ENCODE measurements around the gene DHCR7. TPM values are rescaled to one million over a fixed set of nuclear protein-coding genes. Genes with fewer than 3 reads are reported as not detected.

Gene DHCR7
- total RNA-seq, 2 donors from 2014 or later: 14.9 to 15.5 TPM

GRCh38 chr11:71482216-71482615, 34.0 kb upstream of the DHCR7 start:
- no peak for DNase-seq (ENCODE audit: low spot score)
- intact Hi-C loops (cut with DNase I): no loop called here

- intact Hi-C loops (cut with DNase I): no loop called here
- DNase-seq (ENCODE audit: low spot score): no peak
These were observed 33.1 kb upstream of the DHCR7 start for GRCh38 chr11:71481101-71481960.

DNA sequence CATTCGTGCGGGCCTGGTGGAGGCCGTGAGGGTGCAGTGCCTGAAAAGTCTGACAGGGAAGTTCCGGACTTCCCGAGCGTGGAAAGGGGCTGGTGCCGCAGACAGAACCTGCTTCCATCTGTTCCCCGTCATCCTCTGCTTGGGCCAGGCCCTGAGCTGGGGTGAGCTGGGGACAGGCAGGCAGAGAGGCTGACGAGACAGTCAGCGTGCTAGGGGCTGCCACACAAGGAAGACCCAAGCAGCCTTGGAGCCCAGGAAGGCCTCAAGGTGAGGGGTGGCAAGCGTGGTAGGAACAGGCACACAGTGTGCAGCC, 30.3 kb upstream of the DHCR7 start:
- DNase-seq (ENCODE audit: low spot score): no peak
- intact Hi-C loops (cut with DNase I): no loop called here

GRCh38 chr11:71477641-71478527, 29.7 kb upstream of the DHCR7 start:
- intact Hi-C loops (cut with DNase I): no loop called here
- no peak for DNase-seq (ENCODE audit: low spot score)

DNA sequence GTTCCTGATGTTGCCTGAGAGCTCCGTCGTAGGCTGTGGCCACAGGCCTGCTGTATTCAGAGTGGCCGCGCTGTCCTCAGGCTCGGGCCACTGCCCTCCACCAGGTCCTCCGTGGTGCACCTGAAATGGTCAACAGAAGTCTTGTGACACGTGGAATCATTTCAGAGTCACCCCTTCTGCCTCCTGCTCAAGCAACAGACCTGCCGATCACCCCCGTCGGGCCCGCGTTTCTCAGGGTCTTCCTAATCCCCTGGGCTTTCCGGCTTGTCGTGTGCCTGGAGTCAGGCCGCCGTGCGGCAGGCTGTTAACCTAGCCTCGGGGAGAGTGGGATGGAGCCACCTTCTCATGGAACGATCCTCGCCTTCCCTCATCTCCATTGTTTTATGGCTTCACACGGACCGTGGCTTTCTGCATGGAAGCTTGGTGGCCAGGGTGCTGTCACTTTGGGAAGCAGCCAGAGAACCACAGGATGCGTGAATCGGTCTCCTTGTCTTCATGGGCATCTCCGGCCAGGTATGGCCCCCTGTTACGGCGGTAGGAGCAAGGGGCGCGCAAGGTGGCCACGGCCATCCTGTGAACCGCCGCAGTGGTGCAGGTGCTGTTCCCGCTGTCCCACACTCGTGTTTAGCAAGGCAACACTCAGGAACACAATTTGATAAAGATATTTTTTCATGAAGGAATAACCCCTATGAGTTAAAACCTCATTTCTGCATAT, 28.9 kb upstream of the DHCR7 start:
- no peak for DNase-seq (ENCODE audit: low spot score)
- intact Hi-C loops (cut with DNase I): no loop called here

GRCh38 chr11:71476031-71476430, 27.8 kb upstream of the DHCR7 start:
- no peak for DNase-seq (ENCODE audit: low spot score)
- intact Hi-C loops (cut with DNase I): no loop called here

GRCh38 chr11:71474771-71475483, 26.7 kb upstream of the DHCR7 start:
- intact Hi-C loops (cut with DNase I): no loop called here
- DNase-seq (ENCODE audit: low spot score): peak; percentile 64

DNA sequence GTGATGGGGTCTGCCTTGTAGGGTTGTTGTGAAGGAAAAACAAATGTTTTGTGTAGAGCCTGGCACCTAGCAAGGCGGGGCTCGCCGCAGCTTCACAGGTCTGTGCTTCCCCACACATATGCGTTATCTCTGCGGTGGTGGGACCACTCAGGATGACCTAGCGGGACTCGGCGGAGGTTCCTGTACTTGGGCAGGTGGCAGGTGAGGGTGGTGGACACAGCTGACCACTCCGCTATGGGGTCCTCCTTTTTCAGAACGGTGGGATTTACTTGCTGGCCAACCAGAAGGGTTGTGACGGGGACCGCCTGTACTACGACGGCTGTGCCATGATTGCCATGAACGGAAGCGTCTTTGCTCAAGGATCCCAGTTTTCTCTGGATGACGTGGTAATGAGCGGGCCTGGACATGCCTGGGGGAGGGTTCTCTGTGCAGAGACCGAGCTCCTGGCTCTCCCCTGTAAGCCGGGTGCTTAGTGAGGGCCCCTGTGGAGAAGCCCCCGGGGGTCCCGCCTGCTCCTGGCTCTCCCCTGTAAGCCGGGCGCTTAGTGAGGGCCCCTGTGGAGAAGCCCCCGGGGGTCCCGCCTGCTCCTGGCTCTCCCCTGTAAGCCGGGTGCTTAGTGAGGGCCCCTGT, 26.1 kb upstream of the DHCR7 start:
- intact Hi-C loops (cut with DNase I): no loop called here
- peak; percentile 51 for DNase-seq (ENCODE audit: low spot score)

DNA sequence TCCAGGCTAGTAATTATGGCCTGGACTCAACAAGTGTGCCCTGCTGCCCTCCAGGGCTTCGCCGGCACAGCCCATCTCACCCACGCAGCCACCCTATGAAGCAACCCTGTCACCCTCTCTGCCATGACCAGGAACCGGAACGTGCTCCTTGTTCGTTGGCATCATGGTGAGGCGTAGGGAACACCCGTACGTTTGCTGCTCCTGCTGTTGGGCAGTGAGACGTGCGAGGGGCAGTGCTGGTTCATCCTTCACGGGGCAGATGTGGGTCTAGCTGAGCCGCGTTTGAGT, 25.5 kb upstream of the DHCR7 start:
- DNase-seq (ENCODE audit: low spot score): no peak
- intact Hi-C loops (cut with DNase I): no loop called here

GRCh38 chr11:71472941-71473792, 25.0 kb upstream of the DHCR7 start:
- peak; percentile 72 for DNase-seq (ENCODE audit: low spot score)
- intact Hi-C loops (cut with DNase I): no loop called here

- peak; percentile 42 for DNase-seq (ENCODE audit: low spot score)
- intact Hi-C loops (cut with DNase I): no loop called here
These were observed 24.2 kb upstream of the DHCR7 start for GRCh38 chr11:71472357-71472885.

DNA sequence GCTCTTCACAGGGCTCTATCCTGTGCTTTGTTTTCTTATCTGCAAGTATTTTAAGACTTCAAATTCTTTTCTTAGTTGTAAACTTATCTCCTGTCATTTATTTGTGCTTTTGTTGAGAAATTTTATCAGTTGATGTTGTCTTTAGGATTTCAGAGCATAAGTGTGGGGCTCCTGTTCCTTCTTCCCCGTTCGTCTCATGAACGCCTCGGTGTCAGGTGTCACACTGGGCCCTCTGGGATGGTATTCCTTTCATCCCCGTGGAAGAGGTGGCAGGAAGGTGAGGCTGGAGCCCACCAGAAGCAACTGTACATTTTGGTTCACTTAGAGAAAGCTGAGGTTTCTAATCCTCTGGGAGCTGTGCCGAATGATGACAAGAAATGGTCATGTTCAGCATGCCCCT, 22.8 kb upstream of the DHCR7 start:
- DNase-seq (ENCODE audit: low spot score): no peak
- intact Hi-C loops (cut with DNase I): no loop called here

DNA sequence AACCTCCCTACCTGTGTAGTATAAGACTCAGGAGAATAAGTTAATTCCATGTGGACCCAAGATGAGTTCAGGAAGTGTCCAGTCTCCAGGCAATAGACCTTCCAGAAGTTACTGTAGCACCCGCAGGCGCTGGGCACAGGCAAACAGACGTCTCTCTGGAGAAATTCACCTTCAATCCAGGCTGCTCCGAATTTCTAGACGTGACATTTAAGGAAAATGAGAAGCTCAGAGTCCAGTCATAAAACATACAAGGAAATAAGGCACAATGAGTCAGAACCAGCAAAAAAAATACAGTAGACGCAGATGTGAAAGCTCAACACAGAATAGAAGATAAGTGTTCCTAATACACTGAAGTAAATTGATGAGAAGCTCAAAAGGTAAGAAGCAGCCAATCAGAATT, 19.0 kb upstream of the DHCR7 start:
- intact Hi-C loops (cut with DNase I): no loop called here
- DNase-seq (ENCODE audit: low spot score): peak; percentile 15

- peak; percentile 46 for DNase-seq (ENCODE audit: low spot score)
- intact Hi-C loops (cut with DNase I): no loop called here
These were observed 18.2 kb upstream of the DHCR7 start for GRCh38 chr11:71466358-71466757.

- DNase-seq (ENCODE audit: low spot score): peak; percentile 22
- intact Hi-C loops (cut with DNase I): no loop called here
These were observed 16.9 kb upstream of the DHCR7 start for GRCh38 chr11:71465054-71465453.

- intact Hi-C loops (cut with DNase I): no loop called here
- peak; percentile 68 for DNase-seq (ENCODE audit: low spot score)
These were observed 15.4 kb upstream of the DHCR7 start for GRCh38 chr11:71463331-71464211.

DNA sequence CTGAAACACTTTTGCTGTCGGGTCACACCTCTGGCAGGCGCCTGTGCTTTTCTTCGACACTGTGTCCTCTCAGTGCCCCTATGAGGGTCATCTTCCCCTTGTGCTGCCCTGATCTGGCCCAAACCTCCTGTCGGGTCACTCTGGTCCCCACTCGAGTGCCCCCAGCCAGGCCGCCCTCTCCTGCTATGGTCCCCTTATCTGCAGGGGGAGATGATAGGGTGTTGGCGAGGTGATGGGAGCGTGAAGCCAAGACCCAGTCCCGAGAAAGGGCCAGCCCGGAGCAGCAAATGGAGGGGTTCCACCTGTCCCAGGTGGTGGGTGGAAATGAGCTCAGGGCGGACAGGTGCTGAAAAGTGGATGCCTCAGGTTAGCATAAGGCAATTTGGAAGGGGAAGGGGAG, 14.5 kb upstream of the DHCR7 start:
- intact Hi-C loops (cut with DNase I): no loop called here
- peak; percentile 58 for DNase-seq (ENCODE audit: low spot score)

All from posterior vena cava (tissue), 2 donors.